ENCODE data around the gene EPHB2. TPM values are rescaled to one million over a fixed set of nuclear protein-coding genes. Genes with fewer than 3 reads are reported as not detected.

The EPHB2 gene
- total RNA-seq, 2 experiments from 2014 or later: 0.59 TPM; not detected in 1

DNA sequence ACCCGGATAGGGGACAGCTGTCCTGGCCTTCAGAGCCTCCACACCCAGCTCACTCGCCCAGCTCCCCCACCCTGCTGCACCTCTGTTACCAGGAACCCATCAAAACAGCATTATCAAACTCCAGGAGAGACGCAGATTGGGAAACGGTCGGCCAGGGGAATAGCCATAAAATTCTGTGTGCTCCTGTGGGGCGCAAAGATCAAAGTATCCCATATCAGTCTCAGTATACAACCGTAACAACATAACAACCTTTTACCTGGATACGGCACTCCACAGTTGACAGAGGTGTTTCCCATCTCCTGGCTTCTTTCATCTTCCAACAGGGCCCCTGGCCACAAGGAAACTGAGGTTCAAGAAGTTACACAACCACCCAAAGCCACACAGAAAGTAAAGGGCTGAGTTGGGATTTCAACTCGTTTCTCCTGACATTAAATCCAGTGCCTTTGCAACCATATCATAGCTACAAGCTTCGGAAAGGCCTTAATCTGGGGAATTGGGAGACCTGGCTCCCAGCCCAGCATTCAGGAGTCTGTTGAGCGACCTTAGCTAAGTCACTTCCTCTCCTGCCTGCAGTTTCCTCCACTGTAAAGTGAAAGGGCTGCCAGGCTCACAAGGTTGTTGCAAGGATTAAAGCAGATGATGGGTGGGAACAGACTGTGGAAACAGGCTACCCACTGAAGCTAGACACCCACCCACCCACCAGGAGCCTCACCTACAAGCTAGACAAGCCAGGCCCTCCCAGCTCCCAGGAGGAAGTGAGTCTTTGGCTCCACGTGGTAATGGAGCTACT is 8.1 kb upstream of the EPHB2 start:
- Histone ChIP-seq H3K9me3 (ENCODE audit: low read length) (no peaks in the 10 kb centered on the region), H3K4me1 (ENCODE audit: insufficient read depth, low read length, poor library complexity, severe bottlenecking) (no peaks in the 10 kb centered on the region), H3K27ac (ENCODE audit: low read depth, low read length, poor library complexity, severe bottlenecking) (no peak overlapping the region), H3K36me3 (ENCODE audit: insufficient read depth, low read length) (no peaks in the 10 kb centered on the region), H2AFZ (ENCODE audit: low read length) (no peak overlapping the region), H4K20me1 (ENCODE audit: insufficient read depth, low read length) (no peaks in the 10 kb centered on the region), H3K9me2 (ENCODE audit: insufficient read depth, low read length) (no peaks in the 10 kb centered on the region), H3K4me3 (ENCODE audit: low read depth, low read length, poor library complexity, severe bottlenecking) (no peak overlapping the region), H3K4me2 (ENCODE audit: low read length) (0 out of 2 replicates have a peak overlapping the region, but pooled peaks have one; percentile 8), H3K79me2 (ENCODE audit: insufficient read depth, low read depth, low read length) (no peaks in the 10 kb centered on the region)
- no TSS peak for BruUV-seq (replicated peaks)
- TF ChIP-seq, protein P1, sequence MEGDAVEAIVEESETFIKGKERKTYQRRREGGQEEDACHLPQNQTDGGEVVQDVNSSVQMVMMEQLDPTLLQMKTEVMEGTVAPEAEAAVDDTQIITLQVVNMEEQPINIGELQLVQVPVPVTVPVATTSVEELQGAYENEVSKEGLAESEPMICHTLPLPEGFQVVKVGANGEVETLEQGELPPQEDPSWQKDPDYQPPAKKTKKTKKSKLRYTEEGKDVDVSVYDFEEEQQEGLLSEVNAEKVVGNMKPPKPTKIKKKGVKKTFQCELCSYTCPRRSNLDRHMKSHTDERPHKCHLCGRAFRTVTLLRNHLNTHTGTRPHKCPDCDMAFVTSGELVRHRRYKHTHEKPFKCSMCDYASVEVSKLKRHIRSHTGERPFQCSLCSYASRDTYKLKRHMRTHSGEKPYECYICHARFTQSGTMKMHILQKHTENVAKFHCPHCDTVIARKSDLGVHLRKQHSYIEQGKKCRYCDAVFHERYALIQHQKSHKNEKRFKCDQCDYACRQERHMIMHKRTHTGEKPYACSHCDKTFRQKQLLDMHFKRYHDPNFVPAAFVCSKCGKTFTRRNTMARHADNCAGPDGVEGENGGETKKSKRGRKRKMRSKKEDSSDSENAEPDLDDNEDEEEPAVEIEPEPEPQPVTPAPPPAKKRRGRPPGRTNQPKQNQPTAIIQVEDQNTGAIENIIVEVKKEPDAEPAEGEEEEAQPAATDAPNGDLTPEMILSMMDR (conservative IDR thresholded peaks at IDR 0.05; ENCODE audit: low read length): no peak
- TF ChIP-seq EZH2phosphoT487 (IDR thresholded peaks at IDR 0.05; ENCODE audit: borderline replicate concordance, low read depth, low read length): no peak
- CTCF ChIA-PET (ENCODE audit: unreplicated experiment): interaction anchor here (0.6 to 1.7 kb wide), 3 partner anchors 87 to 263 kb away, joined by 3 to 5 read pairs (median 4); no protein-coding TSS in a partner anchor
- POLR2A ChIA-PET: no interaction called here
- intact Hi-C loops (cut with micrococcal nuclease; ENCODE audit: unreplicated experiment): no loop called here
- DNase-seq (ENCODE audit: low spot score): no peak

DNA sequence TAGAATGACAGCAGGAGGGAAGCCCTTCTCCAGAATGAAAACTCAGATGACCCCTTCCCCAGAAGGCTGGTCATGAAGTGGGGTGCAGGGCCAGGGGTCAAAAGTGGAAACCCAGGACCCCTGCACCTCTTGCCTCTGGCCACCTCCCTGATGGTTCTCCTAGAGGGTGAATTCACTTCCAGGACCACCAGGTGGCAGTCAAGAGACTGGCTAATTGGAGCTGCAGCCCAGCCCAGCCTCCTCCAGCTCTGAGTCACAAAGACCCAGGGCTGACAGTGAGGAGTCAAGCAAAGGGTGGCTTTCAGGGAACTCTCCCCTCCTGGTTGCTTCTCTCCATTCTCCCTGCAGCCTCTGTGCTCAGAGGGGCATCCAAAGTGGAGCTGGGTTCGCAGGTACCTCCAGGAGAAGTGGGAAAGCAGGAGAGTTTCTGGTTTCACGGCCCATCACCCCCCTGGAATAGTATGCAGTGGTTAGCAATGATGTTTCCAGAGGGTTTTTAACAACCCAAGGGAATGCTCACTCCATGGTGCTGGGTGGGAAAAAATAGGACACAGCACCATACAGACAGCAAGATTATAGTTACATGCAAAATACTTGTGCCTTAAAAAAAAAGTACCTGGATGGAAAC is 6.1 kb upstream of the EPHB2 start:
- DNase-seq (ENCODE audit: low spot score): peak; percentile 75
- intact Hi-C loops (cut with micrococcal nuclease; ENCODE audit: unreplicated experiment): loop anchor here (1.0 kb wide), 2 partner anchors 185 to 226 kb away; no protein-coding TSS in a partner anchor

More for the DNA sequence above, 6.1 kb upstream of the EPHB2 start:
- no peak overlapping the region for H3K27ac ChIP-seq (ENCODE audit: low read depth, low read length, poor library complexity, severe bottlenecking)
- ChIA-PET CTCF (ENCODE audit: unreplicated experiment) (interaction anchor here (1.7 kb wide), 1 partner anchor 261 kb away, joined by 4 read pairs; no protein-coding TSS in a partner anchor), POLR2A (no interaction called here)
- no TSS peak for BruUV-seq (replicated peaks)
- no peak overlapping the region for H2AFZ ChIP-seq (ENCODE audit: low read length)
- H3K79me2 ChIP-seq (ENCODE audit: insufficient read depth, low read depth, low read length): no peaks in the 10 kb centered on the region
- H3K4me2 ChIP-seq (ENCODE audit: low read length): no peak overlapping the region
- H3K9me2 ChIP-seq (ENCODE audit: insufficient read depth, low read length): no peaks in the 10 kb centered on the region
- H3K9me3 ChIP-seq (ENCODE audit: low read length): no peaks in the 10 kb centered on the region
- TF ChIP-seq, protein P1 (conservative IDR thresholded peaks at IDR 0.05; ENCODE audit: low read length): peak; percentile 81
- no peak for TF ChIP-seq EZH2phosphoT487 (IDR thresholded peaks at IDR 0.05; ENCODE audit: borderline replicate concordance, low read depth, low read length)
- H4K20me1 ChIP-seq (ENCODE audit: insufficient read depth, low read length): no peaks in the 10 kb centered on the region
- no peak overlapping the region for H3K4me3 ChIP-seq (ENCODE audit: low read depth, low read length, poor library complexity, severe bottlenecking)
- H3K4me1 ChIP-seq (ENCODE audit: insufficient read depth, low read length, poor library complexity, severe bottlenecking): no peaks in the 10 kb centered on the region
- no peaks in the 10 kb centered on the region for H3K36me3 ChIP-seq (ENCODE audit: insufficient read depth, low read length)
